Neutrophil (primary cell): ENCODE results near the gene PTGES3L.

Experiments
- H3K27ac ChIP-seq: fragments of 200-600 bp; sonication (generic); 2 replicates; pipeline ENCODE4 v1.5.1; 2016; ENCODE audit warnings: mild to moderate bottlenecking, moderate library complexity
- H3K27me3 ChIP-seq: fragments of 200-600 bp; sonication (generic); 2 replicates; pipeline ENCODE4 v1.6.0; 2016; ENCODE audit warnings: mild to moderate bottlenecking
- H3K36me3 ChIP-seq: fragments of 200-600 bp; sonication (generic); 2 replicates; pipeline ENCODE4 v1.5.1; 2017
- H3K4me1 ChIP-seq, 2 experiments: fragments of 200-600 bp in 1 of 2; sonication (generic) in 1 of 2; 1 replicate in 1 of 2; 2 replicates in 1 of 2; pipeline versions ENCODE4 v1.5.1 to v1.6.1; 2013 to 2016; ENCODE audit warnings: low read depth in 1 of 2, low read length in 1 of 2, mild to moderate bottlenecking in 1 of 2, moderate library complexity in 1 of 2; ENCODE audit not compliant: control insufficient read depth in 1 of 2, insufficient read depth in 1 of 2
- H3K4me3 ChIP-seq, 2 experiments: fragments of 200-600 bp in 1 of 2; sonication (generic) in 1 of 2; 1 replicate in 1 of 2; 2 replicates in 1 of 2; pipeline ENCODE4 v1.5.1; 2013 to 2016; ENCODE audit warnings: low read depth in 1 of 2, low read length in 1 of 2, mild to moderate bottlenecking in 1 of 2, moderate library complexity in 1 of 2
- H3K9me3 ChIP-seq: fragments of 200-600 bp; sonication (generic); 2 replicates; pipeline ENCODE4 v1.5.1; 2016
- TF ChIP-seq, protein P1 (sequence below): fragments of 200-600 bp; sonication (generic); IDR thresholded peaks from 2 replicates; pipeline ENCODE4 v1.5.1; 2016; ENCODE audit warnings: antibody characterized with exemption

The PTGES3L gene

GRCh38 chr17:43020030-43020621 is 40.2 kb upstream of the PTGES3L start:
- Histone ChIP-seq H3K27me3 (peaks cover 11% of the 10 kb centered on the region), H3K4me3 (peak overlapping the region in 1 of 2 experiments; percentile 15), H3K9me3 (no peaks in the 10 kb centered on the region), H3K4me1 (peaks cover 69 to 70% of the 10 kb centered on the region in 2 experiments), H3K27ac (peak overlapping the region; percentile 74), H3K36me3 (peaks cover 17% of the 10 kb centered on the region)
- TF ChIP-seq, protein P1, sequence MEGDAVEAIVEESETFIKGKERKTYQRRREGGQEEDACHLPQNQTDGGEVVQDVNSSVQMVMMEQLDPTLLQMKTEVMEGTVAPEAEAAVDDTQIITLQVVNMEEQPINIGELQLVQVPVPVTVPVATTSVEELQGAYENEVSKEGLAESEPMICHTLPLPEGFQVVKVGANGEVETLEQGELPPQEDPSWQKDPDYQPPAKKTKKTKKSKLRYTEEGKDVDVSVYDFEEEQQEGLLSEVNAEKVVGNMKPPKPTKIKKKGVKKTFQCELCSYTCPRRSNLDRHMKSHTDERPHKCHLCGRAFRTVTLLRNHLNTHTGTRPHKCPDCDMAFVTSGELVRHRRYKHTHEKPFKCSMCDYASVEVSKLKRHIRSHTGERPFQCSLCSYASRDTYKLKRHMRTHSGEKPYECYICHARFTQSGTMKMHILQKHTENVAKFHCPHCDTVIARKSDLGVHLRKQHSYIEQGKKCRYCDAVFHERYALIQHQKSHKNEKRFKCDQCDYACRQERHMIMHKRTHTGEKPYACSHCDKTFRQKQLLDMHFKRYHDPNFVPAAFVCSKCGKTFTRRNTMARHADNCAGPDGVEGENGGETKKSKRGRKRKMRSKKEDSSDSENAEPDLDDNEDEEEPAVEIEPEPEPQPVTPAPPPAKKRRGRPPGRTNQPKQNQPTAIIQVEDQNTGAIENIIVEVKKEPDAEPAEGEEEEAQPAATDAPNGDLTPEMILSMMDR: no peak

GRCh38 chr17:43019418-43019817 is 39.5 kb upstream of the PTGES3L start:
- H3K27ac ChIP-seq: peak overlapping the region; percentile 74
- H3K4me3 ChIP-seq: no peak overlapping the region
- H3K4me1 ChIP-seq: peaks cover 68 to 70% of the 10 kb centered on the region in 2 experiments
- peaks cover 24% of the 10 kb centered on the region for H3K36me3 ChIP-seq
- peaks cover 4% of the 10 kb centered on the region for H3K27me3 ChIP-seq
- TF ChIP-seq, protein P1: no peak
- H3K9me3 ChIP-seq: no peaks in the 10 kb centered on the region

DNA sequence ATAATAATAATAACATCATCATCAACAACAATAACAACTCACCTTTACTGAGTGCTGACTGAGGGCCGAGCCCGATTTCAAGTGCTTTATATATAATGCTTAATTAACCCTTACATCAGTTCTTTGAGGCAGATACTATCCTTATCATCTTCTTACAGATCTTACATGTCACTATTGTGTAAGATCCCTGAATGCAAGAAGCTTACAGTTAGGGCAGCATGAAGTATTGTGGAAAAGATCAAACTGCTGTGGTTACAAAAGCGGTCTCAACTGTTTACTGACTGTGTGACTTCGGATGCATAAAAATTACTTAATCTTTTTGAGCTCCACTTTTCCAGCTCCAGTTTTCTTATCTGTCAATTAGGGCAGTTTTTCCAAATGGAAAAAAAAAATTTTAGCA is 39.1 kb upstream of the PTGES3L start:
- H3K4me3 ChIP-seq: peak overlapping the region in 1 of 2 experiments; percentile 3
- peak overlapping the region; percentile 74 for H3K27ac ChIP-seq
- TF ChIP-seq, protein P1: no peak
- peaks cover 67 to 70% of the 10 kb centered on the region in 2 experiments for H3K4me1 ChIP-seq
- H3K36me3 ChIP-seq: peaks cover 28% of the 10 kb centered on the region
- no peaks in the 10 kb centered on the region for H3K9me3 ChIP-seq
- H3K27me3 ChIP-seq: no peaks in the 10 kb centered on the region

DNA sequence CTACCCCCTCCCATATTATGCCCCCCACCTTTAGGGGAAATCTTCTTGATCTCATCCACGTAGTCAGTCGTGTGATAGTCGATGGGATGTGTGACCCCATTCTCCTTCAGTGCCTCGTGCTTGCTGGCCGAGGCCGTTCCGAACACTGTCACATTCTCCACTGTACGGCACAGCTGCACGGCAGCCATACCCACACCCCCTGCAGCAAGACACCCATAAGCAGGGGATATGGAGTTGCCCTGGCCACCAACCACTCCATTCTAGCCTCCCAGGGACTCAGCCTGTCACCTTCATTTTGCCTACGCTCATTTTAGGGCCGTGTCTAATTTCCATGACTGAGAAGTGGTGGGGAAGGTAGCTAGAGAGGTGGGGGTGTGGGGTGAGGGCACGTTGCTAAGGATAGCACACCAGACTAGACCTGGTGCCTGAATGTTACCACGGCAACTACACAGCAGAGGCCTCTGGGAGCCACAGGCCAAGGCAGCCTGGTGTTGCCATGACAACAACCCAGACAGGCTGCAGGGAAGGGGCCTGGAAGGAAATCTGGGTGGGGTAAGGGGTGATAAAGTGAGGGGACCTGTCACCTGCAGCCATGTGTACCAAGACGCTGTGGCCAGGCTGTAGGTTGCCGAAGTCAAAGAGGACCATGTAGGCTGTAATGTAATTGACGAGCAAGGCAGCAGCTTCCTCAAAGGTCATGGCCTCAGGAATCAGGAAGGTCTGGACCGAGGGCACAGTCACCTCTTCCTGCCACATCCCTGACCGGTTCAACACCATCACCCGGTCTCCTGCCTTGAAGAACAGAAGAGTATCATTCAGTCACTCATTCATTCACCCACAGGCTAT is 38.4 kb upstream of the PTGES3L start:
- H3K27me3 ChIP-seq: no peaks in the 10 kb centered on the region
- peaks cover 35% of the 10 kb centered on the region for H3K36me3 ChIP-seq
- H3K9me3 ChIP-seq: no peaks in the 10 kb centered on the region
- H3K4me3 ChIP-seq: peak overlapping the region in 1 of 2 experiments; percentile 3
- H3K4me1 ChIP-seq: peaks cover 63 to 68% of the 10 kb centered on the region in 2 experiments
- peak overlapping the region; percentile 74 for H3K27ac ChIP-seq
- TF ChIP-seq, protein P1: no peak

- TF ChIP-seq, protein P1: no peak
- Histone ChIP-seq H3K27ac (peak overlapping the region; percentile 55), H3K9me3 (no peaks in the 10 kb centered on the region), H3K4me1 (peaks cover 52 to 57% of the 10 kb centered on the region in 2 experiments), H3K4me3 (no peak overlapping the region), H3K27me3 (no peaks in the 10 kb centered on the region), H3K36me3 (peaks cover 53% of the 10 kb centered on the region)
Observed at GRCh38 chr17:43016216-43016615, 36.3 kb upstream of the PTGES3L start.
